NT2/D1 (cell line): ENCODE measurements around the gene COL9A3.
"Not testable (repeated sequence)": the region's sequence is repeated elsewhere in the genome, so short reads cannot be mapped to it uniquely, and the experiment has no call there.

Experiments
- DNase-seq: peaks from one replicate; pipeline ENCODE4 v3.0.0-alpha.2; 2011; ENCODE audit warnings: low read depth, low spot score
- H3K27me3 ChIP-seq: 2 replicates; pipeline ENCODE4 v1.6.0; 2011; ENCODE audit warnings: mild to moderate bottlenecking; ENCODE audit not compliant: insufficient read length, insufficient read depth
- H3K36me3 ChIP-seq: 2 replicates; pipeline ENCODE4 v1.6.1; 2011; ENCODE audit warnings: mild to moderate bottlenecking, low read length, mixed read lengths; ENCODE audit not compliant: insufficient read depth, insufficient read length
- H3K4me1 ChIP-seq: 2 replicates; pipeline ENCODE4 v1.5.1; 2011; ENCODE audit not compliant: insufficient read depth, insufficient read length
- H3K4me3 ChIP-seq: 2 replicates; pipeline ENCODE4 v1.5.1; 2011; ENCODE audit warnings: low read depth; ENCODE audit not compliant: insufficient read length
- H3K9ac ChIP-seq: 2 replicates; pipeline ENCODE4 v1.6.0; 2011; ENCODE audit warnings: low read depth; ENCODE audit not compliant: insufficient read length
- H3K9me3 ChIP-seq: 2 replicates; pipeline ENCODE4 v1.5.1; 2011; ENCODE audit warnings: mild to moderate bottlenecking, low read length; ENCODE audit not compliant: insufficient read depth
- SUZ12 ChIP-seq: IDR thresholded peaks from 2 replicates; pipeline ENCODE4 v1.6.1; 2011; ENCODE audit not compliant: insufficient read length, insufficient read depth; ENCODE audit errors: extremely low read depth
- YY1 ChIP-seq: IDR thresholded peaks from 2 replicates; pipeline ENCODE4 v1.6.1; 2011; ENCODE audit not compliant: insufficient read length, insufficient read depth
- ZNF274 ChIP-seq: IDR thresholded peaks from 2 replicates; pipeline ENCODE4 v1.6.1; 2011; ENCODE audit warnings: mild to moderate bottlenecking, low read depth, low read length

Gene COL9A3

GRCh38 chr20:62845416-62846160 is 28.7 kb downstream of the COL9A3 start:
- TF ChIP-seq SUZ12 (no peak), YY1 (no peak), ZNF274 (no peak)
- no peak overlapping the region for H3K4me3 ChIP-seq
- H3K27me3 ChIP-seq: no peaks in the 10 kb centered on the region
- H3K9me3 ChIP-seq: peaks cover 3% of the 10 kb centered on the region; the same call in 1 of the 2 replicates
- H3K36me3 ChIP-seq: peaks cover 46% of the 10 kb centered on the region
- no peak for DNase-seq
- H3K4me1 ChIP-seq: peaks cover 4% of the 10 kb centered on the region
- H3K9ac ChIP-seq: no peak overlapping the region

- Histone ChIP-seq H3K9me3 (peaks cover 3% of the 10 kb centered on the region; the same call in 1 of the 2 replicates), H3K27me3 (no peaks in the 10 kb centered on the region), H3K36me3 (peaks cover 44% of the 10 kb centered on the region), H3K4me1 (peaks cover 4% of the 10 kb centered on the region), H3K4me3 (no peak overlapping the region), H3K9ac (no peak overlapping the region)
- no peak for TF ChIP-seq SUZ12
- TF ChIP-seq ZNF274: no peak
- no peak for TF ChIP-seq YY1
- no peak for DNase-seq
Measured at GRCh38 chr20:62846166-62846890, 29.5 kb downstream of the COL9A3 start.

- H3K9me3 ChIP-seq, H3K27me3 ChIP-seq, H3K4me3 ChIP-seq, DNase-seq, H3K9ac ChIP-seq, H3K4me1 ChIP-seq: not testable (repeated sequence)
- peaks cover 59% of the 10 kb centered on the region for H3K36me3 ChIP-seq
Measured at GRCh38 chr20:62848917-62849316, 32.1 kb downstream of the COL9A3 start.

- no peak overlapping the region for H3K4me3 ChIP-seq
- no peaks in the 10 kb centered on the region for H3K27me3 ChIP-seq
- H3K9me3 ChIP-seq: no peaks in the 10 kb centered on the region
- TF ChIP-seq ZNF274 (no peak), YY1 (no peak), SUZ12 (no peak)
- H3K4me1 ChIP-seq: peaks cover 4% of the 10 kb centered on the region
- peaks cover 64% of the 10 kb centered on the region for H3K36me3 ChIP-seq
- H3K9ac ChIP-seq: no peak overlapping the region
- DNase-seq: no peak
Measured at GRCh38 chr20:62849431-62849830, 32.6 kb downstream of the COL9A3 start.

- TF ChIP-seq ZNF274 (no peak), YY1 (no peak), SUZ12 (no peak)
- Histone ChIP-seq H3K36me3 (peaks cover 73% of the 10 kb centered on the region), H3K4me1 (peaks cover 4% of the 10 kb centered on the region), H3K9ac (peak overlapping the region; percentile 36), H3K27me3 (no peaks in the 10 kb centered on the region), H3K9me3 (no peaks in the 10 kb centered on the region), H3K4me3 (no peak overlapping the region)
- no peak for DNase-seq
Measured at GRCh38 chr20:62850333-62850974, 33.6 kb downstream of the COL9A3 start.

GRCh38 chr20:62852196-62852595 is 35.3 kb downstream of the COL9A3 start:
- no peaks in the 10 kb centered on the region for H3K27me3 ChIP-seq
- no peak overlapping the region for H3K4me3 ChIP-seq
- H3K36me3 ChIP-seq: peaks cover 77% of the 10 kb centered on the region
- no peaks in the 10 kb centered on the region for H3K9me3 ChIP-seq
- H3K9ac ChIP-seq: no peak overlapping the region
- no peak for TF ChIP-seq SUZ12
- TF ChIP-seq YY1: no peak
- no peak for TF ChIP-seq ZNF274
- DNase-seq: no peak
- peaks cover 4% of the 10 kb centered on the region for H3K4me1 ChIP-seq

GRCh38 chr20:62852841-62853240 is 36.0 kb downstream of the COL9A3 start:
- no peak for DNase-seq
- H3K27me3 ChIP-seq: no peaks in the 10 kb centered on the region
- TF ChIP-seq YY1 (no peak), SUZ12 (no peak), ZNF274 (no peak)
- no peak overlapping the region for H3K9ac ChIP-seq
- peaks cover 4% of the 10 kb centered on the region for H3K4me1 ChIP-seq
- H3K36me3 ChIP-seq: peaks cover 82% of the 10 kb centered on the region
- H3K9me3 ChIP-seq: no peaks in the 10 kb centered on the region
- no peak overlapping the region for H3K4me3 ChIP-seq

GRCh38 chr20:62853304-62853703 is 36.5 kb downstream of the COL9A3 start:
- H3K4me1 ChIP-seq, DNase-seq, H3K27me3 ChIP-seq, H3K9me3 ChIP-seq, H3K9ac ChIP-seq, H3K4me3 ChIP-seq: not testable (repeated sequence)
- H3K36me3 ChIP-seq: peaks cover 82% of the 10 kb centered on the region
